Stimulated activated naive CD4-positive, alpha-beta T cell (primary cell): Measurements from ENCODE around the gene HTRA3.

ENCODE experiments used
- DNase-seq, 6 experiments: peaks; one replicate each; lab custom pipeline; 2025; lab: John Stamatoyannopoulos, UW

HTRA3 gene

DNA sequence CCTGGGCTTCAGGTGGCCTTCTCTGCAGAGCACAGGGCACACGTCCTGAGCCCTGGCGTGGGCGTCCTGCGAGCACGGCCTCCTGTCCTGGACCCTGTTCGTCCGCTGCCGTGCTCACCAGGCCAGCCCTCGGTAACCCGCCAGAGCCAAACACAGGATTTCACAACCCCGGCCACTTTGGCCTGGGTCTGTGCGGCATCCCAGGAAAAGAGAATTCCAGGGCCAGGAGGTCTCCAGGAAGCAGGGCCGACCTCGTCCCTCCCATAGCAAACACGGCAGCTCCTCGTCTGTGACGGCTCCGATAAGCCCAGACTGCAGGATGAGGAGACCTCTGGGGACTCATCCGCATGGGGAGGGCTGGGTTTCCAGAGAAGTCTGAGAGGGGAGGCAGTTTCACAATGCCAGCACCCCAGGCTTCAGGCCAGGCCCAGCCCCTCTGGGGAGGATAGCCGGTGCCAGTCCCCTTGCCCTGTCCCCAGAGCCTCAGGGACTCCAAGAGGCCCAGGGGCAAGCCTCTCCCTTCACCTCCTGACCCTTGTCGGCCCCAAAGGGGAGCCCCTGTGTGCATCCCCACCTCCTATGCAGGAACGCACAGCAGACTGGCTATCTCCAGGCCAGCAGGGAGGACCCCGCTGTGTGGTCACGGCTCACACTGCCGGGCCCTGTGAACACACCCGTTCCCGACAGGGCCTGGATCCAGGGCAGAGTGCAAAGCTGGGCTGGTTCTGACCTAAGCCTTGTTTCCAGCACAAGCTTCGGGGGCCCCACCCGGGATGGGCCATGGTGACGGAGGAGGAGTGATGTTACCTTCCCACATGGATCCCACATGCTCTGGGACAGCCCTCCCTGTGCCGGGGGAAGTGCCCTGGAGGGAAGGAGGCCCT, 22.3 kb upstream of the HTRA3 start:
- no peak for DNase-seq

- DNase-seq: no peak
Observed at GRCh38 chr4:8248091-8248490, 21.5 kb upstream of the HTRA3 start.

DNA sequence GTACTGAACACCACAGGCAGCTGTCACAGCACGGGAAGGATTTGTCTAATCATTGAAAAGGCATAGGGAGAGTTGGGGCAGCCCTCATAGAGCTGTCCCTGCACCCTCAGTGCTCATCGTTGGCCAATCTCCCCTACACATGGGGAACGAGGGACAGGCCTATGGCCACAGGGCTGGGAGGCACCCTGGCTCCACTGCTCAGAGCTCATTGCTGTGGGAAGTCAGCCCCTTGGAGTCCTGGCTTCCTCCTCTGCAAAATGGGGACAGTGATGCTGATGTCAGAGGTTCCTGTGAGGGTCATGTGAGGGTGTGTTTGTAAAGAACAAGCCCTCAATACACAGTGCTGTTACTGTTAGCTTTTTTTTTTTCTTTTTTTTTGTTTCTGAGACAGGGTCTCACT, 19.3 kb upstream of the HTRA3 start:
- no peak for DNase-seq

DNA sequence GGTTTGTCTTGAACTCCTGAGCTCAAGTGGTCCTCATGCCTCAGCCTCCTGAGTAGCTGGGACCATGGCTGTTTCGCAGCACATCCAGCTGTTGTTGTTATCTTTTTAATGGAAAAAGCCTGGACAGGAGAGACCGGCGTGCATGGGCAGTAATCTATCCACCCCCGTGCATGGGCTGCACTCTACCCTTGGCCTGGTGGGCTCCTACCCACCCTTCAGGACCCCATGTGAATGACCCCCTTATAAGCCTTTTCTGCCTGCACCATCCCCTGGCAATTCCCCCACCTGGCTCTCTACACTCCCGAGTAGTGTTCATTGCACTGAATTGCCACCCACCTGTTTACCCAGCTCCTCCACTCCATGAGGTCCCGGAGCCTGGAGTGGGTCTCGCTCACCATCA, 18.9 kb upstream of the HTRA3 start:
- no peak for DNase-seq

GRCh38 chr4:8251110-8251883, 18.3 kb upstream of the HTRA3 start:
- DNase-seq: no peak

GRCh38 chr4:8252301-8253173, 17.0 kb upstream of the HTRA3 start:
- no peak for DNase-seq

- DNase-seq: no peak
Observed at GRCh38 chr4:8254076-8254475, 15.5 kb upstream of the HTRA3 start.

- DNase-seq: no peak
Observed at GRCh38 chr4:8255698-8256441, 13.7 kb upstream of the HTRA3 start.

DNA sequence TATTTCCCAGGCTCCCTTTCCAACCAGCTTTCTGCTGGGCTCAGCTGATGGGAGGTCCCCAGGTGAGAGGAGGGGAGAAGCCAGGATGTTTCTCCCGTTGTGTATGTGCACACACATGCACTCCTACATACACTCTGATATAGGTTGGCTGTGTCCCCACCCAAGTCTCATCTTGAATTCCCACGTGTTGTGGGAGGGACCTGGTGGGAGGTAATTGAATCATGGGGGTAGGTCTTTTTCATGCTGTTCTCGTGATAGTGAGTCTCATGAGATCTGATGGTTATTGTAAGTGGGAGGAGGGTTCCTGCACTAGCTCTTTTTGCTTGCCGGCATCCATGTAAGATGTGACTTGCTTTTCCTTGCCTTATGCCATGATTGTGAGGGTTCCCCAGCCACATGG, 11.7 kb upstream of the HTRA3 start:
- DNase-seq: no peak

GRCh38 chr4:8258552-8259212, 10.9 kb upstream of the HTRA3 start:
- DNase-seq: no peak

GRCh38 chr4:8259743-8260430, 9.7 kb upstream of the HTRA3 start:
- DNase-seq: no peak

GRCh38 chr4:8260656-8261111, 8.9 kb upstream of the HTRA3 start:
- no peak for DNase-seq

- no peak for DNase-seq
Observed at GRCh38 chr4:8261851-8262535, 7.6 kb upstream of the HTRA3 start.

GRCh38 chr4:8262637-8263322, 6.8 kb upstream of the HTRA3 start:
- no peak for DNase-seq

DNA sequence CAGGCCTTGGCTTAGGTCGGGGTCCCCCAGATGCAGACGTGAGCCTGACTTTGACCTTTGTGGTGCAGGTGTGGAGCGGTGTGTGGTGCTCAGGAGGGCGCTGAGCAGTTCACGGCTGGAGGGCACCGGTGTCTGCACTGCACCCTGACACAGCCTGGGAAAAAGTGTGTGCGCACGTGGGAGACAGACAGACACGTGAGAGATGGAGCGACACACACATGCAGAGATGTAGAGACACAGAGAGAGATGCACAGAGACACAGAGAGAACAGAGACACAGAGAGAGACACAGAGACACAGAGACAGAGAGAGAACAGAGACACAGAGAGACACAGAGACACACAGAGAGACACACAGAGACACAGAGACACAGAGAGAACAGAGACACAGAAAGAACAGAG, 6.2 kb upstream of the HTRA3 start:
- no peak for DNase-seq

- DNase-seq: no peak
Observed at GRCh38 chr4:8264106-8264505, 5.4 kb upstream of the HTRA3 start.

GRCh38 chr4:8265171-8265929, 4.2 kb upstream of the HTRA3 start:
- DNase-seq: no peak

DNA sequence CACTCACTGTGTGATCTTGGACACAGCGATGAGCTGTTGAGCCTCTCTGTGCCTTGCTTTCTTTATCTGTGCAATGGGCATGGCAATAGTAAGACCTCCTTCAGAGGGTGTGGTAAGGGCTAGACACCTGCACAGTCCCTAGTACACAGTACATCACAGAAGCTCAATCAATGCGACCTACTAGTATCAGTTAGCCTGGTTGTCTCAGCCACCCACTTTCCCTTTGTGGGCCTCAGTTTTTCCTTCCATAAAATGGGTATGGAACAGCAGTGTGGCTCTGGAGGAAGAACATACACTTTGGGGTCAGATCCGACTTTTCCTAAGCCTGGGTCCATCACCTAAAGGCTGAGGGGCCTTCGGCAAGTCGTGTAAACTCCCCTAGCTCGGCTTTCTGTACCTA, 3.5 kb upstream of the HTRA3 start:
- DNase-seq: no peak
